ENCODE data around the gene MARF1. TPM values are rescaled to one million over a fixed set of nuclear protein-coding genes. Genes with fewer than 3 reads are reported as not detected.

MARF1 gene
- total RNA-seq, 2 experiments from 2014 or later = 156 to 157 TPM

DNA sequence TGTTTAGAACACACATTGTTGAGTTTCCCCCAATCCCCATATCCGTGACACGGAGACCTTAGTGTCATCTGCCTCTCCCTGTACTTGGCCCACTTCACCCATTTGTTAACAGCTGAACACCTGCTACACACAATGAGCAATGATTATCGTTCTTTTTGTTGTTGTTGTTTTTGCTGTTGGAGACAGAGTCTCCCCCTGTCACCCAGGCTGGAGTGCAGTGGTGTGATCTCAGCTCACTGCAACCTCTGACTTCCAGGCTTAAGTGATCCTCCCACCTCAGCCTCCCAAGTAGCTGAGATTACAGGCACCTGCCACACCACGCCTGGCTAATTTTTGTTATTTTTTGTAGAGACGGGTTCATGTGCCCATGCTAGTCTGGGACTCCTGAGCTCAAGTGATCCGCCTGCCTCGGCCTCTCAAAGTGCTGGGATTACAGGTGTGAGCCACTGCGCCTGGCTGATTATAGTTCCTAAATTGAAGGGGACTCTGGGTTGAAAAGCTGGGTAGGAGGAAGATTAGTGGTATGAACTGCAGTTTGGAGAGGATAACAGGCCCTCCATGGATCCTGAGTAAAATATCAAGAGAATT, 28.7 kb upstream of the MARF1 start:
- no peak overlapping the region for H3K4me3 ChIP-seq (ENCODE audit: low read length)

DNA sequence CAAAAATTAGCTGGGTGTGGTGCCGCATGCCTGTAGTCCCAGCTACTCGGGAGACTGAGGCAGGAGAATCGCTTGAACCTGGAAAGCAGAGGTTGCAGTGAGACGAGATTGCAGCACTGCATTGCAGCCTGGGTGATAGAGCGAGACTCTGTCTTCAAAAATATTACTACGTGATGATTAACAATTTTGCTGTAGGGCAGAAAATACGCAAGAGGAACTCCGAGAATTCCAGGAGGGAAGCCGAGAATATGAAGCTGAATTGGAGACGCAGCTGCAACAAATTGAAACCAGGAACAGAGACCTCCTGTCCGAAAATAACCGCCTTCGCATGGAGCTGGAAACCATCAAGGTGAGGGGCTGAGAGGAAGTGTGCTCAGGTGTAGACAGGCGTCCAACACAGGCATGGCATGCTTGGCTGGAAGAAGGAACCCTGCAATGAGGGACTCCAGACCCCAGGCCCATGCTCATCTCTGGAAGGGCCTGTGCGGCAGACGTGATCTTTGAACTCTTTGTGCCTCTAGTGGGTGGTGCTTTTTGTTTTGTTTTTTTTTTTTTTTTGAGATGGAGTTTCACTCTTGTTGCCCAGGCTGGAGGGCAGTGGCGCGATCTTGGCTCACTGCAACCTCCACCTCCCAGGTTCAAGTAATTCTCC, 24.3 kb upstream of the MARF1 start:
- Histone ChIP-seq H3K36me3 (ENCODE audit: insufficient read depth, low read length) (peaks cover 78% of the 10 kb centered on the region), H3K4me1 (ENCODE audit: insufficient read depth, low read length) (peaks cover 17% of the 10 kb centered on the region), H3K27ac (ENCODE audit: low read depth in 1 of 2, low read length in 2 of 2) (no peak overlapping the region), H3K27me3 (ENCODE audit: control insufficient read depth in 1 of 2, insufficient read depth in 2 of 2, low read length in 2 of 2) (no peaks in the 10 kb centered on the region), H3K9me3 (ENCODE audit: control insufficient read depth in 1 of 2, insufficient read depth in 1 of 2, low read length in 2 of 2) (no peaks in the 10 kb centered on the region), H3K4me3 (ENCODE audit: low read length) (no peak overlapping the region)
- no peaks in the 10 kb centered on the region for H3K9me3 Mint-ChIP-seq
- CTCF ChIA-PET = interaction anchor here (0.7 kb wide), 1 partner anchor 189 kb away, joined by 4 read pairs; the partner anchor contains the start of gene MYH11
- peaks cover 19% of the 10 kb centered on the region for H3K4me1 Mint-ChIP-seq (ENCODE audit: low read depth)
- H3K4me3 Mint-ChIP-seq = no peak overlapping the region
- DNase-seq = no peak
- H3K27ac Mint-ChIP-seq = peak overlapping the region; percentile 30
- no peak for ATAC-seq (ENCODE audit: poor library complexity)
- no peaks in the 10 kb centered on the region for H3K27me3 Mint-ChIP-seq
- POLR2A ChIA-PET = no interaction called here
- intact Hi-C loops (cut with DNase I, micrococcal nuclease) = no loop called here
- H3K36me3 Mint-ChIP-seq (ENCODE audit: low read depth) = peaks cover 84% of the 10 kb centered on the region
- TF ChIP-seq CTCF (IDR thresholded peaks at IDR 0.05) = no peak

More for the DNA sequence above, 28.7 kb upstream of the MARF1 start:
- Mint-ChIP-seq H3K36me3 (ENCODE audit: low read depth) (peaks cover 64% of the 10 kb centered on the region), H3K27me3 (no peaks in the 10 kb centered on the region), H3K4me1 (ENCODE audit: low read depth) (peaks cover 39% of the 10 kb centered on the region), H3K27ac (peak overlapping the region; percentile 92), H3K9me3 (no peaks in the 10 kb centered on the region), H3K4me3 (peak overlapping the region; percentile 11)
- ChIA-PET POLR2A (interaction anchor here (2.7 to 4.3 kb wide), 2 partner anchors 13 to 29 kb away, joined by 10 to 48 read pairs; partner anchors contain the start of gene MARF1), CTCF (interaction anchor here (0.6 to 3.4 kb wide), 3 partner anchors 10 to 85 kb away, joined by 3 to 20 read pairs (median 9); partner anchors contain the start of gene MARF1)
- H3K36me3 ChIP-seq (ENCODE audit: insufficient read depth, low read length) = peaks cover 50% of the 10 kb centered on the region
- H3K4me1 ChIP-seq (ENCODE audit: insufficient read depth, low read length) = peaks cover 44% of the 10 kb centered on the region
- intact Hi-C loops (cut with DNase I, micrococcal nuclease) = loop anchor here in 1 of 2 experiments (2.0 to 10.0 kb wide), 3 partner anchors 21 to 213 kb away; partner anchors contain the start of genes CEP20, MARF1 and NDE1
- no peaks in the 10 kb centered on the region for H3K27me3 ChIP-seq (ENCODE audit: control insufficient read depth in 1 of 2, insufficient read depth in 2 of 2, low read length in 2 of 2)
- no peak for ATAC-seq (ENCODE audit: poor library complexity)
- DNase-seq = no peak
- H3K27ac ChIP-seq (ENCODE audit: low read depth in 1 of 2, low read length in 2 of 2) = peak overlapping the region; percentile 94 to 96
- TF ChIP-seq CTCF (IDR thresholded peaks at IDR 0.05) = no peak
- H3K9me3 ChIP-seq (ENCODE audit: control insufficient read depth in 1 of 2, insufficient read depth in 1 of 2, low read length in 2 of 2) = no peaks in the 10 kb centered on the region

GRCh38 chr16:15665107-15665506, 22.2 kb upstream of the MARF1 start:
- DNase-seq = no peak
- H3K36me3 ChIP-seq (ENCODE audit: insufficient read depth, low read length) = peaks cover 76% of the 10 kb centered on the region
- intact Hi-C loops (cut with DNase I, micrococcal nuclease) = no loop called here

More at GRCh38 chr16:15665107-15665506, 22.2 kb upstream of the MARF1 start:
- Mint-ChIP-seq H3K4me1 (ENCODE audit: low read depth) (peaks cover 23% of the 10 kb centered on the region), H3K27ac (no peak overlapping the region), H3K27me3 (no peaks in the 10 kb centered on the region), H3K9me3 (no peaks in the 10 kb centered on the region), H3K4me3 (no peak overlapping the region), H3K36me3 (ENCODE audit: low read depth) (peaks cover 76% of the 10 kb centered on the region)
- peaks cover 16% of the 10 kb centered on the region for H3K4me1 ChIP-seq (ENCODE audit: insufficient read depth, low read length)
- H3K27me3 ChIP-seq (ENCODE audit: control insufficient read depth in 1 of 2, insufficient read depth in 2 of 2, low read length in 2 of 2) = no peaks in the 10 kb centered on the region
- peak overlapping the region in 1 of 2 donors; percentile 9 for H3K27ac ChIP-seq (ENCODE audit: low read depth in 1 of 2, low read length in 2 of 2)
- H3K4me3 ChIP-seq (ENCODE audit: low read length) = no peak overlapping the region
- ChIA-PET POLR2A (no interaction called here), CTCF (no interaction called here)
- no peak for TF ChIP-seq CTCF (IDR thresholded peaks at IDR 0.05)
- no peaks in the 10 kb centered on the region for H3K9me3 ChIP-seq (ENCODE audit: control insufficient read depth in 1 of 2, insufficient read depth in 1 of 2, low read length in 2 of 2)
- no peak for ATAC-seq (ENCODE audit: poor library complexity)
